SH-SY5Y (cell line): Measurements from ENCODE around the gene ZNF451.

Experiments used
- GATA2 ChIP-seq: IDR thresholded peaks from 2 replicates; pipeline ENCODE4 v1.6.1; 2011; ENCODE audit warnings: mild to moderate bottlenecking, low read depth, low read length
- GATA3 ChIP-seq: IDR thresholded peaks from 2 replicates; pipeline ENCODE4 v1.6.1; 2011; ENCODE audit warnings: low read depth, mild to moderate bottlenecking, low read length, moderate library complexity

GRCh38 chr6:57078531-57079207, 11.3 kb upstream of the ZNF451 start:
- TF ChIP-seq GATA2 = no peak
- no peak for TF ChIP-seq GATA3
